ENCODE data around the gene SMIM26. TPM values are rescaled to one million over a fixed set of nuclear protein-coding genes. Genes with fewer than 3 reads are reported as not detected.
A peak's percentile ranks its signal among the peaks of the same experiment; 100 is the strongest.

The SMIM26 gene
- total and polyA plus RNA-seq, 9 of the 15 experiments (the other 6 are each of a cell fraction or from before 2014, with no cell fraction given) = 46.9 to 186 (median 86.5) TPM

GRCh38 chr20:18588574-18588933 is 21.3 kb downstream of the SMIM26 start (continued):
- TF ChIP-seq TCFL5 (CRISPR knock-in tag; conservative IDR thresholded peaks at IDR 0.05) = no peak
- no peak for TF ChIP-seq CEBPZ (IDR thresholded peaks at IDR 0.05; ENCODE audit: borderline replicate concordance, low read depth, low read length)
- TF ChIP-seq EZH2 (IDR thresholded peaks at IDR 0.05; ENCODE audit: borderline replicate concordance, low read depth, low read length) = no peak
- TF ChIP-seq MYNN (IDR thresholded peaks at IDR 0.05) = no peak
- no peak for TF ChIP-seq MYNN (CRISPR knock-in tag; IDR thresholded peaks at IDR 0.05)
- TF ChIP-seq RBBP5 (IDR thresholded peaks at IDR 0.05; ENCODE audit: borderline replicate concordance, insufficient read depth, low read length, poor library complexity, severe bottlenecking) = peak; percentile 13
- TF ChIP-seq ZNF586 (CRISPR knock-in tag; conservative IDR thresholded peaks at IDR 0.05) = no peak
- TF ChIP-seq, protein P1, sequence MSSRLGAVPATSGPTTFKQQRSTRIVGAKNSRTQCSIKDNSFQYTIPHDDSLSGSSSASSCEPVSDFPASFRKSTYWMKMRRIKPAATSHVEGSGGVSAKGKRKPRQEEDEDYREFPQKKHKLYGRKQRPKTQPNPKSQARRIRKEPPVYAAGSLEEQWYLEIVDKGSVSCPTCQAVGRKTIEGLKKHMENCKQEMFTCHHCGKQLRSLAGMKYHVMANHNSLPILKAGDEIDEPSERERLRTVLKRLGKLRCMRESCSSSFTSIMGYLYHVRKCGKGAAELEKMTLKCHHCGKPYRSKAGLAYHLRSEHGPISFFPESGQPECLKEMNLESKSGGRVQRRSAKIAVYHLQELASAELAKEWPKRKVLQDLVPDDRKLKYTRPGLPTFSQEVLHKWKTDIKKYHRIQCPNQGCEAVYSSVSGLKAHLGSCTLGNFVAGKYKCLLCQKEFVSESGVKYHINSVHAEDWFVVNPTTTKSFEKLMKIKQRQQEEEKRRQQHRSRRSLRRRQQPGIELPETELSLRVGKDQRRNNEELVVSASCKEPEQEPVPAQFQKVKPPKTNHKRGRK (tag; IDR thresholded peaks at IDR 0.05) = no peak
- TF ChIP-seq SOX6 (IDR thresholded peaks at IDR 0.05) = no peak
- TF ChIP-seq MEIS2 (IDR thresholded peaks at IDR 0.05; ENCODE audit: partially characterized antibody) = peak; percentile 64
- TF ChIP-seq HNRNPLL (IDR thresholded peaks at IDR 0.05; ENCODE audit: low read depth, low read length, poor library complexity, severe bottlenecking) = no peak
- TF ChIP-seq FOXA3 (CRISPR knock-in tag; conservative IDR thresholded peaks at IDR 0.05 in 1 of 2, IDR thresholded peaks at IDR 0.05 in 1 of 2) = no peak
- TF ChIP-seq ERF (CRISPR knock-in tag; IDR thresholded peaks at IDR 0.05) = no peak
- no peak for TF ChIP-seq ZBTB33 (CRISPR knock-in tag; IDR thresholded peaks at IDR 0.05)
- TF ChIP-seq ZEB2 (IDR thresholded peaks at IDR 0.05) = no peak
